ENCODE data around the gene METTL22.

GRCh38 chr16:8689686-8690085 lies 68.2 kb downstream of the METTL22 start:
- TF ChIP-seq CTCF (IDR thresholded peaks at IDR 0.05; ENCODE audit: insufficient read depth, low read length, poor library complexity, severe bottlenecking): no peak
- TF ChIP-seq EZH2phosphoT487 (conservative IDR thresholded peaks at IDR 0.05; ENCODE audit: low read length): no peak
